SK-N-SH (cell line): ENCODE measurements around the gene FERMT2. TPM values are rescaled to one million over a fixed set of nuclear protein-coding genes. Genes with fewer than 3 reads are reported as not detected.

ENCODE experiments used
- CTCF ChIA-PET: fragments of 300-600, 350-600 bp; formaldehyde crosslinking; extraction: SDS; loops from one replicate; lab custom pipeline; 2021; lab: Yijun Ruan, JAX
- POLR2A ChIA-PET: fragments of 350-600 bp; sonication (Branson Sonifier 250); formaldehyde crosslinking; extraction: SDS; loops from one replicate; lab custom pipeline; 2020; ENCODE audit warnings: antibody characterized with exemption, inconsistent platforms; lab: Yijun Ruan, JAX
- DNase-seq: peaks from one replicate; pipeline ENCODE4 v3.0.0; 2012
- H2AFZ ChIP-seq: fragments of 200-600 bp; sonication (generic); 2 replicates; pipeline ENCODE4 v1.8.1; 2016; ENCODE audit warnings: antibody characterized with exemption, mild to moderate bottlenecking, low read depth
- H3F3A ChIP-seq: fragments of 200-600 bp; sonication (generic); replicated peaks from 2 replicates; pipeline ENCODE3; 2016; ENCODE audit warnings: antibody characterized with exemption, mild to moderate bottlenecking; ENCODE audit not compliant: insufficient read depth
- H3K27ac ChIP-seq, 2 experiments: fragments of 200-500 bp in 1 of 2; fragments of 200-600 bp in 1 of 2; sonication (Bioruptor generic) in 1 of 2; sonication (generic), shearing (Covaris generic) in 1 of 2; 2 replicates each; pipeline versions ENCODE4 v1.5.1 to v1.6.1; 2014 to 2016; ENCODE audit warnings: low read depth in 2 of 2, inconsistent platforms in 1 of 2, low read length in 1 of 2, mild to moderate bottlenecking in 1 of 2, mixed read lengths in 1 of 2
- H3K27me3 ChIP-seq: fragments of 200-600 bp; sonication (generic), shearing (Covaris generic); 2 replicates; pipeline ENCODE4 v1.6.1; 2016; ENCODE audit warnings: mixed run types; ENCODE audit not compliant: insufficient read depth
- H3K36me3 ChIP-seq, 2 experiments: fragments of 200-500 bp in 1 of 2; fragments of 200-600 bp in 1 of 2; sonication (Bioruptor generic) in 1 of 2; sonication (generic) in 1 of 2; replicated peaks in 1 of 2; 2 replicates each; pipeline versions ENCODE3 to v1.5.1; 2014 to 2016; ENCODE audit warnings: low read length in 1 of 2, mild to moderate bottlenecking in 1 of 2; ENCODE audit not compliant: insufficient read depth in 2 of 2, control insufficient read depth in 1 of 2
- H3K4me1 ChIP-seq, 2 experiments: fragments of 200-500 bp in 1 of 2; fragments of 200-600 bp in 1 of 2; sonication (Bioruptor generic) in 1 of 2; sonication (generic), shearing (Covaris generic) in 1 of 2; 2 replicates each; pipeline versions ENCODE4 v1.5.1 to v1.6.1; 2014 to 2016; ENCODE audit warnings: low read depth in 1 of 2, low read length in 1 of 2, mixed run types in 1 of 2; ENCODE audit not compliant: insufficient read depth in 2 of 2, control insufficient read depth in 1 of 2
- H3K4me2 ChIP-seq: fragments of 200-600 bp; sonication (generic), shearing (Covaris generic); 2 replicates; pipeline ENCODE4 v1.6.1; 2017; ENCODE audit warnings: mixed run types
- H3K4me3 ChIP-seq, 2 experiments: fragments of 200-500 bp in 1 of 2; fragments of 200-600 bp in 1 of 2; sonication (Bioruptor generic) in 1 of 2; sonication (generic), shearing (Covaris generic) in 1 of 2; 2 replicates each; pipeline versions ENCODE4 v1.5.1 to v1.8.1; 2014 to 2016; ENCODE audit warnings: low read depth in 2 of 2, inconsistent platforms in 1 of 2, low read length in 1 of 2, mild to moderate bottlenecking in 1 of 2, mixed read lengths in 1 of 2, moderate library complexity in 1 of 2
- H3K79me2 ChIP-seq: fragments of 200-600 bp; sonication (generic); 2 replicates; pipeline ENCODE4 v1.8.1; 2017; ENCODE audit warnings: mild to moderate bottlenecking; ENCODE audit not compliant: insufficient read depth
- H3K9ac ChIP-seq: fragments of 200-600 bp; sonication (generic); 2 replicates; pipeline ENCODE4 v1.6.1; 2017; ENCODE audit warnings: mixed run types
- H3K9me2 ChIP-seq: fragments of 200-600 bp; sonication (generic); 2 replicates; pipeline ENCODE4 v1.6.1; 2017; ENCODE audit warnings: mixed run types
- H3K9me3 ChIP-seq: fragments of 200-600 bp; sonication (generic); 2 replicates; pipeline ENCODE4 v1.6.1; 2017; ENCODE audit warnings: mixed run types, mild to moderate bottlenecking, moderate library complexity
- H4K20me1 ChIP-seq: fragments of 200-600 bp; sonication (generic); 2 replicates; pipeline ENCODE4 v1.6.1; 2017; ENCODE audit warnings: mild to moderate bottlenecking, mixed run types; ENCODE audit not compliant: insufficient read depth
- CTCF ChIP-seq: fragments of 200-600 bp; sonication (generic); IDR thresholded peaks from 2 replicates; pipeline ENCODE4 v1.6.1; 2017; ENCODE audit warnings: antibody characterized with exemption, mild to moderate bottlenecking, moderate library complexity
- GABPA ChIP-seq: IDR thresholded peaks from 2 replicates; pipeline ENCODE4 v1.4.0; 2012; ENCODE audit warnings: low read depth, mild to moderate bottlenecking
- IRF3 ChIP-seq: fragments of 150-350 bp; IDR thresholded peaks from 2 replicates; pipeline ENCODE4 v1.6.1; 2016; ENCODE audit warnings: mild to moderate bottlenecking, low read depth, low read length
- MAX ChIP-seq: IDR thresholded peaks from 2 replicates; pipeline ENCODE4 v1.4.0; 2012; ENCODE audit warnings: low read depth
- MXI1 ChIP-seq: IDR thresholded peaks from 2 replicates; pipeline ENCODE4 v1.6.1; 2012; ENCODE audit warnings: mild to moderate bottlenecking, low read depth, low read length, improper control_type of control experiment
- NRF1 ChIP-seq: IDR thresholded peaks from 2 replicates; pipeline ENCODE4 v1.6.1; 2012; ENCODE audit warnings: low read depth, mild to moderate bottlenecking, low read length
- PBX3 ChIP-seq: IDR thresholded peaks from 2 replicates; pipeline ENCODE4; 2012
- POLR2AphosphoS5 ChIP-seq: IDR thresholded peaks from 2 replicates; pipeline ENCODE4 v1.6.1; 2012; ENCODE audit warnings: low read depth, low read length
- RCOR1 ChIP-seq: fragments of 150-350 bp; IDR thresholded peaks from 2 replicates; pipeline ENCODE4 v1.6.1; 2017; ENCODE audit warnings: antibody characterized with exemption, low read length
- REST ChIP-seq: IDR thresholded peaks from 2 replicates; pipeline ENCODE4 v1.6.1; 2012; ENCODE audit warnings: mild to moderate bottlenecking, low read depth, low read length, moderate library complexity
- RXRA ChIP-seq: IDR thresholded peaks from 2 replicates; pipeline ENCODE4 v1.4.0; 2012; ENCODE audit warnings: low read depth, mild to moderate bottlenecking, borderline replicate concordance
- USF1 ChIP-seq: IDR thresholded peaks from 2 replicates; pipeline ENCODE4 v1.4.0; 2012; ENCODE audit warnings: low read depth, borderline replicate concordance
- ZBTB33 ChIP-seq: IDR thresholded peaks from 2 replicates; pipeline ENCODE4 v1.4.0; 2012; ENCODE audit warnings: low read depth, borderline replicate concordance
- WGBS: methylation state at CpG from one replicate; pipeline ENCODE4 v1.1.6; 2017; ENCODE audit warnings: low lambda C conversion rate; 5-methylcytosine and 5-hydroxymethylcytosine counted together
- polyA plus RNA-seq, 3 experiments: library from polyadenylated mRNA; depleted of rRNA; stranded (reverse); fragments of >200 nt; gene quantifications; 2 replicates each; pipeline ENCODE4 v1.2.3, GENCODE V29; 2012

The FERMT2 gene
- polyA plus RNA-seq, 1 of the 3 experiments (the other 2 are of a cell fraction), result 40.1 TPM

GRCh38 chr14:52935833-52936232, 15.0 kb downstream of the FERMT2 start (continued):
- TF ChIP-seq IRF3 (no peak), PBX3 (no peak), GABPA (no peak), NRF1 (no peak)
- TF ChIP-seq, all 33 proteins: peak for 0

- ChIA-PET CTCF (interaction anchor here (0.7 kb wide), 1 partner anchor 13 kb away, joined by 3 read pairs; no protein-coding TSS in a partner anchor), POLR2A (no interaction called here)
- peaks cover 2 to 19% of the 10 kb centered on the region in 2 experiments; a peak in 2 of 4 replicates for H3K4me1 ChIP-seq
Observed at GRCh38 chr14:52934762-52935161, 16.1 kb downstream of the FERMT2 start.

More at GRCh38 chr14:52934762-52935161, 16.1 kb downstream of the FERMT2 start:
- Histone ChIP-seq H3K27ac (peak overlapping the region in 1 of 2 experiments; percentile 10; a peak in 1 of 4 replicates), H2AFZ (no peak overlapping the region), H3K4me3 (no peak overlapping the region), H3F3A (peaks cover 27% of the 10 kb centered on the region), H3K79me2 (peaks cover 100% of the 10 kb centered on the region), H3K9ac (no peak overlapping the region), H4K20me1 (peaks cover 99% of the 10 kb centered on the region), H3K4me2 (no peak overlapping the region), H3K9me3 (no peaks in the 10 kb centered on the region), H3K27me3 (no peaks in the 10 kb centered on the region), H3K36me3 (peaks cover 2 to 28% of the 10 kb centered on the region in 2 experiments), H3K9me2 (no peaks in the 10 kb centered on the region)
- no peak for DNase-seq
- TF ChIP-seq USF1 (no peak), ZBTB33 (no peak), RCOR1 (no peak), RXRA (no peak), REST (no peak), CTCF (no peak), POLR2AphosphoS5 (no peak), MXI1 (no peak), GABPA (no peak), IRF3 (no peak), MAX (no peak)
- WGBS, result 90% methylated on average over 2 of the region's 2 CpGs
